Measurements from ENCODE around the gene POC1A. TPM values are rescaled to one million over a fixed set of nuclear protein-coding genes. Genes with fewer than 3 reads are reported as not detected.

POC1A gene
- total RNA-seq, 1 experiment from 2014 or later = 29.0 TPM

DNA sequence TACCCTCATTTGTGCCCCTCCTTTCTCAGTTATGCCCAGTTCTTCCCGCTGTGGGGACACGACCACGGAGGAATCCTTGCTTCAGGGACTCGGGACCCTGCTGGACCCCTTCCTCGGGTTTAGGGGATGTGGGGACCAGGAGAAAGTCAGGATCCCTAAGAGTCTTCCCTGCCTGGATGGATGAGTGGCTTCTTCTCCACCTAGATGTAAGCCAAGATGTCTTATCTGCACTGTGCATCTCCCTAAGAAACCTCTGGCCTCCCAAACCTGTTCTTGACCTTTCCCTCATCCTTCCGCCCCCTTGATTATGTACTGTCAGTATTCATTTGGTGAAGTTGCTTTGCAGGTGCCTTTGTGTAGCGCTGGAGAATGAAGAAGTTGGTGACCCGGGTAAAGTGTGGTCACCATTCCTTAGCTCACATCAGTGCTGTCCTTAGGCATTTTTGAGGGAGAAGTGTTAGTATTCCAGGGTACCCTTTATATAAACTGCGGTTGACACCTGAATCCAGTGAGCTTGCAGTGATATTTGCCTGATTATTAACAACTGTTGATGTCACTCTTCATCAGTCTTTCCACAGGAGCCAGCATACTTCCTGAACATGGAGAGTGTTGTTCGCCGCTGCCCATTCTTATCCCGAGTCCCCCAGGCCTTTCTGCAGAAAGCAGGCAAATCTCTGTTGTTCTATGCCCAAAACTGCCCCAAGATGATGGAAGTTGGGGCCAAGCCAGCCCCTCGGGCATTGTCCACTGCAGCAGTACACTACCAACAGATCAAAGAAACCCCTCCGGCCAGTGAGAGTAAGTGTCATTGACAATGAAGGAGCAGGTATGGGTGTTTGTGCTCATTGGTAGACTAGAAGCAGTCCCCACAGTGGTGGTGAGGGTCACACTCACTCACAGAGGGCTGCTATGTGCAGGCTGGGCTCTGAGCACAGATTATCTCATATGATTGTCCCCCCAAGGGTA, 44.7 kb upstream of the POC1A start:
- no peak for DNase-seq
- no peak overlapping the region for H4K5ac ChIP-seq (ENCODE audit: insufficient read length, low read depth, low read length)
- H3K9me3 ChIP-seq (ENCODE audit: control insufficient read depth, low read depth, low read length) = no peaks in the 10 kb centered on the region
- Mint-ChIP-seq H3K9me3 (no peaks in the 10 kb centered on the region), H3K27ac (peak overlapping the region in 2 of 3 experiments; percentile 94 to 95; a peak in 3 of 7 replicates), H3K27me3 (ENCODE audit: low read depth) (peaks cover 2% of the 10 kb centered on the region; the same call in 1 of the 2 replicates), H3K4me3 (peak overlapping the region; percentile 98 to 99), H3K36me3 (ENCODE audit: insufficient read depth in 1 of 3, low read depth in 3 of 3) (peaks cover 19 to 47% (median 41%) of the 10 kb centered on the region in 3 experiments; a peak in 6 of 7 replicates), H3K4me1 (peaks cover 16 to 17% of the 10 kb centered on the region in 2 experiments)
- H3K9ac ChIP-seq (ENCODE audit: extremely low read depth, insufficient read length, low read length) = peak overlapping the region; percentile 58
- no peak overlapping the region for H4K91ac ChIP-seq (ENCODE audit: insufficient read length, low read depth, low read length)
- H2AFZ ChIP-seq (ENCODE audit: low read length) = no peak overlapping the region
- H2BK20ac ChIP-seq (ENCODE audit: low read depth, low read length, poor library complexity, severe bottlenecking) = no peak overlapping the region
- no peak overlapping the region for H3K27ac ChIP-seq (ENCODE audit: insufficient read length, low read depth, low read length)
- H3K4me2 ChIP-seq (ENCODE audit: insufficient read depth, insufficient read length, low read length) = peak overlapping the region; percentile 82
- no peaks in the 10 kb centered on the region for H3K79me2 ChIP-seq (ENCODE audit: insufficient read depth, low read length)
- H3T11ph ChIP-seq (ENCODE audit: low read length) = no peak overlapping the region
- no peak overlapping the region for H2BK12ac ChIP-seq (ENCODE audit: insufficient read length, low read depth, low read length)
- no peak overlapping the region for H3K18ac ChIP-seq (ENCODE audit: insufficient read length, low read depth, low read length)
- no peak overlapping the region for H3K23ac ChIP-seq (ENCODE audit: insufficient read length, low read depth, low read length)
- H3K4ac ChIP-seq (ENCODE audit: low read depth, low read length) = no peak overlapping the region
- no peak overlapping the region for H4K8ac ChIP-seq (replicated peaks; ENCODE audit: insufficient read length, low read depth, low read length)
- WGBS (ENCODE audit: extremely low coverage, insufficient read length, low lambda C conversion rate) = no CpG with 5 or more reads among the region's 14 CpGs
- no peak overlapping the region for H2BK120ac ChIP-seq (ENCODE audit: low read depth, low read length, poor library complexity, severe bottlenecking)
- no peak overlapping the region for H2BK15ac ChIP-seq (ENCODE audit: low read depth, low read length)
- H4K20me1 ChIP-seq (ENCODE audit: control insufficient read depth, insufficient read depth, insufficient read length) = no peaks in the 10 kb centered on the region
- no peaks in the 10 kb centered on the region; the same call in 1 of the 2 replicates for H3K27me3 ChIP-seq (ENCODE audit: insufficient read depth, low read length)
- no peaks in the 10 kb centered on the region for H3K4me1 ChIP-seq (ENCODE audit: insufficient read depth, low read length)
- H3K23me2 ChIP-seq (ENCODE audit: insufficient read length, low read depth, low read length, poor library complexity, severe bottlenecking) = peaks cover 7% of the 10 kb centered on the region
- H3K79me1 ChIP-seq (ENCODE audit: insufficient read depth, low read depth, low read length, poor library complexity, severe bottlenecking) = no peaks in the 10 kb centered on the region
- peak overlapping the region; percentile 25; the same call in 1 of the 2 replicates for H3K14ac ChIP-seq (ENCODE audit: insufficient read depth, low read length)
- no peak overlapping the region for H2AK5ac ChIP-seq (ENCODE audit: insufficient read length, low read length)
- H2BK5ac ChIP-seq (ENCODE audit: insufficient read length, low read length) = no peak overlapping the region
- TF ChIP-seq, protein P1, sequence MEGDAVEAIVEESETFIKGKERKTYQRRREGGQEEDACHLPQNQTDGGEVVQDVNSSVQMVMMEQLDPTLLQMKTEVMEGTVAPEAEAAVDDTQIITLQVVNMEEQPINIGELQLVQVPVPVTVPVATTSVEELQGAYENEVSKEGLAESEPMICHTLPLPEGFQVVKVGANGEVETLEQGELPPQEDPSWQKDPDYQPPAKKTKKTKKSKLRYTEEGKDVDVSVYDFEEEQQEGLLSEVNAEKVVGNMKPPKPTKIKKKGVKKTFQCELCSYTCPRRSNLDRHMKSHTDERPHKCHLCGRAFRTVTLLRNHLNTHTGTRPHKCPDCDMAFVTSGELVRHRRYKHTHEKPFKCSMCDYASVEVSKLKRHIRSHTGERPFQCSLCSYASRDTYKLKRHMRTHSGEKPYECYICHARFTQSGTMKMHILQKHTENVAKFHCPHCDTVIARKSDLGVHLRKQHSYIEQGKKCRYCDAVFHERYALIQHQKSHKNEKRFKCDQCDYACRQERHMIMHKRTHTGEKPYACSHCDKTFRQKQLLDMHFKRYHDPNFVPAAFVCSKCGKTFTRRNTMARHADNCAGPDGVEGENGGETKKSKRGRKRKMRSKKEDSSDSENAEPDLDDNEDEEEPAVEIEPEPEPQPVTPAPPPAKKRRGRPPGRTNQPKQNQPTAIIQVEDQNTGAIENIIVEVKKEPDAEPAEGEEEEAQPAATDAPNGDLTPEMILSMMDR (conservative IDR thresholded peaks at IDR 0.05) = no peak
- H3K56ac ChIP-seq (ENCODE audit: insufficient read length, low read depth, low read length) = no peak overlapping the region

All from H9 (cell line).